H1 (cell line): ENCODE results near the gene ALK. TPM values are rescaled to one million over a fixed set of nuclear protein-coding genes. Genes with fewer than 3 reads are reported as not detected.

Source experiments
- CTCF ChIA-PET: fragments of 300-600 bp; sonication (Branson Sonifier 250); formaldehyde crosslinking; loops from one replicate; lab custom pipeline; 2021; ENCODE audit not compliant: partially characterized antibody; lab: Charles Lee
- POLR2A ChIA-PET: fragments of 300-600 bp; sonication (Branson Sonifier 250); formaldehyde crosslinking; loops from one replicate; lab custom pipeline; 2021; ENCODE audit warnings: inconsistent platforms; ENCODE audit not compliant: partially characterized antibody; lab: Charles Lee
- DNase-seq, 2 experiments: peaks; one replicate each; pipeline versions ENCODE4 v3.0.0 to v3.0.0-alpha.2; 2010 to 2022; ENCODE audit warnings: low spot score in 2 of 2, low read depth in 1 of 2, mixed read lengths in 1 of 2
- FAIRE-seq: peaks from 2 replicates; lab custom pipeline; 2011; peaks lifted over from hg19 to GRCh38; lab: Jason Lieb, UNC
- H2AFZ ChIP-seq: 2 replicates; pipeline ENCODE4 v1.8.1; 2012; ENCODE audit warnings: low read length, inconsistent platforms
- H2AK5ac ChIP-seq: 2 replicates; pipeline ENCODE4 v1.6.1; 2013; ENCODE audit warnings: low read depth, low read length
- H2BK120ac ChIP-seq: replicated peaks from 2 replicates; pipeline ENCODE3; 2013; ENCODE audit warnings: low read depth, low read length, inconsistent platforms
- H2BK12ac ChIP-seq: 2 replicates; pipeline ENCODE4 v1.6.1; 2013; ENCODE audit warnings: low read depth, low read length
- H2BK15ac ChIP-seq: 2 replicates; pipeline ENCODE4 v1.6.1; 2013; ENCODE audit warnings: low read length
- H2BK20ac ChIP-seq: 2 replicates; pipeline ENCODE4 v1.6.1; 2013; ENCODE audit warnings: low read length
- H2BK5ac ChIP-seq: 2 replicates; pipeline ENCODE4 v1.6.1; 2013; ENCODE audit warnings: low read depth, low read length
- H3K14ac ChIP-seq: 2 replicates; pipeline ENCODE4 v1.6.1; 2013; ENCODE audit warnings: inconsistent platforms; ENCODE audit not compliant: insufficient read length
- H3K18ac ChIP-seq: 2 replicates; pipeline ENCODE4 v1.6.1; 2013; ENCODE audit warnings: low read length; ENCODE audit errors: extremely low read depth
- H3K23ac ChIP-seq: 2 replicates; pipeline ENCODE4 v1.6.1; 2013; ENCODE audit warnings: inconsistent platforms; ENCODE audit not compliant: insufficient read length
- H3K23me2 ChIP-seq: 2 replicates; pipeline ENCODE4 v1.6.1; 2013; ENCODE audit warnings: low read depth, low read length
- H3K27ac ChIP-seq: 2 replicates; pipeline ENCODE4 v1.6.1; 2011; ENCODE audit warnings: low read depth, low read length, inconsistent platforms
- H3K27me3 ChIP-seq, 4 experiments: replicated peaks in 1 of 4; 1 replicate in 1 of 4; 2 replicates in 3 of 4; pipeline versions ENCODE4 v1.6.1 to v1.8.1; 2011 to 2013; ENCODE audit warnings: low read length in 3 of 4, mild to moderate bottlenecking in 3 of 4, inconsistent platforms in 2 of 4, mixed read lengths in 2 of 4, moderate library complexity in 1 of 4; ENCODE audit not compliant: control insufficient read depth in 3 of 4, insufficient read depth in 3 of 4; ENCODE audit errors: extremely low read depth in 1 of 4
- H3K36me3 ChIP-seq, 4 experiments: 2 replicates each; pipeline versions ENCODE4 v1.6.1 to v1.8.1; 2011 to 2013; ENCODE audit warnings: mild to moderate bottlenecking in 4 of 4, low read length in 3 of 4, moderate library complexity in 2 of 4, control low read depth in 1 of 4, inconsistent platforms in 1 of 4; ENCODE audit not compliant: insufficient read depth in 4 of 4, control insufficient read depth in 2 of 4
- H3K4ac ChIP-seq: replicated peaks from 2 replicates; pipeline ENCODE3; 2013; ENCODE audit warnings: low read length, low read depth, mixed read lengths, inconsistent platforms; ENCODE audit not compliant: insufficient read length
- H3K4me1 ChIP-seq, 4 experiments: replicated peaks in 1 of 4; 1 replicate in 1 of 4; 2 replicates in 3 of 4; pipeline versions ENCODE4 v1.6.1 to v1.8.1; 2011 to 2013; ENCODE audit warnings: low read length in 3 of 4, inconsistent platforms in 2 of 4, mixed read lengths in 1 of 4; ENCODE audit not compliant: insufficient read depth in 4 of 4, control insufficient read depth in 3 of 4
- H3K4me2 ChIP-seq, 2 experiments: 2 replicates each; pipeline versions ENCODE4 v1.6.1 to v1.8.1; 2011 to 2013; ENCODE audit warnings: low read depth in 2 of 2, low read length in 2 of 2, control low read depth in 1 of 2, inconsistent platforms in 1 of 2, mild to moderate bottlenecking in 1 of 2; ENCODE audit not compliant: insufficient read depth in 1 of 2
- H3K4me3 ChIP-seq, 4 experiments: fragments of 200-600, 300-600 bp in 1 of 4; sonication (generic), shearing (Covaris generic), sonication (Bioruptor Twin) in 1 of 4; 2 replicates each; pipeline versions ENCODE4 v1.5.1 to v1.8.1; 2011 to 2016; ENCODE audit warnings: low read length in 4 of 4, low read depth in 3 of 4, control low read depth in 2 of 4, inconsistent platforms in 2 of 4, mild to moderate bottlenecking in 2 of 4, mixed read lengths in 1 of 4, moderate library complexity in 1 of 4; ENCODE audit not compliant: insufficient read depth in 2 of 4; ENCODE audit errors: extremely low read depth in 1 of 4
- H3K56ac ChIP-seq: replicated peaks from 2 replicates; pipeline ENCODE3; 2013; ENCODE audit warnings: low read depth, mild to moderate bottlenecking, mixed read lengths, low read length, inconsistent platforms; ENCODE audit not compliant: insufficient read length
- H3K79me1 ChIP-seq: 2 replicates; pipeline ENCODE4 v1.6.1; 2013; ENCODE audit warnings: low read depth, low read length, control low read depth
- H3K79me2 ChIP-seq, 2 experiments: 2 replicates each; pipeline versions ENCODE4 v1.6.1 to v1.8.1; 2012 to 2013; ENCODE audit warnings: low read length in 2 of 2, mild to moderate bottlenecking in 2 of 2, inconsistent platforms in 1 of 2; ENCODE audit not compliant: insufficient read depth in 2 of 2, control insufficient read depth in 1 of 2
- H3K9ac ChIP-seq, 4 experiments: replicated peaks in 1 of 4; 1 replicate in 1 of 4; 2 replicates in 3 of 4; pipeline versions ENCODE4 v1.6.1 to v1.8.1; 2011 to 2013; ENCODE audit warnings: low read depth in 3 of 4, low read length in 3 of 4, control low read depth in 2 of 4, mild to moderate bottlenecking in 2 of 4, moderate library complexity in 2 of 4, inconsistent platforms in 1 of 4; ENCODE audit errors: extremely low read depth in 1 of 4
- H3K9me3 ChIP-seq, 2 experiments: 2 replicates each; pipeline versions ENCODE4 v1.6.1 to v1.8.1; 2012 to 2013; ENCODE audit warnings: mild to moderate bottlenecking in 2 of 2, moderate library complexity in 2 of 2, control low read depth in 1 of 2, inconsistent platforms in 1 of 2, low read depth in 1 of 2, low read length in 1 of 2, mixed read lengths in 1 of 2; ENCODE audit not compliant: insufficient read depth in 2 of 2
- H4K20me1 ChIP-seq, 2 experiments: replicated peaks in 1 of 2; 2 replicates each; pipeline versions ENCODE3 to v1.8.1; 2011 to 2013; ENCODE audit warnings: inconsistent platforms in 2 of 2, low read length in 2 of 2, mild to moderate bottlenecking in 1 of 2; ENCODE audit not compliant: insufficient read depth in 2 of 2, control insufficient read depth in 1 of 2
- H4K5ac ChIP-seq: 2 replicates; pipeline ENCODE4 v1.6.1; 2013; ENCODE audit warnings: low read length, low read depth, mixed read lengths, inconsistent platforms; ENCODE audit not compliant: insufficient read length
- H4K8ac ChIP-seq: 2 replicates; pipeline ENCODE4 v1.8.0; 2013; ENCODE audit warnings: mild to moderate bottlenecking, moderate library complexity, low read length, inconsistent platforms; ENCODE audit not compliant: insufficient read depth; ENCODE audit errors: extremely low read depth
- H4K91ac ChIP-seq: replicated peaks from 2 replicates; pipeline ENCODE3; 2013; ENCODE audit warnings: low read length, mixed read lengths, inconsistent platforms; ENCODE audit not compliant: insufficient read length
- EGR1 ChIP-seq: IDR thresholded peaks from 2 replicates; pipeline ENCODE4 v1.6.1; 2011; ENCODE audit warnings: low read depth, low read length, borderline replicate concordance
- EP300 ChIP-seq, 2 experiments: IDR thresholded peaks; 1 replicate in 1 of 2; 2 replicates in 1 of 2; pipeline ENCODE4 v1.6.1; 2011 to 2012; ENCODE audit warnings: low read depth in 2 of 2, low read length in 2 of 2, mild to moderate bottlenecking in 2 of 2, borderline replicate concordance in 1 of 2, inconsistent platforms in 1 of 2, moderate library complexity in 1 of 2
- FOSL1 ChIP-seq: IDR thresholded peaks from 2 replicates; pipeline ENCODE4 v1.6.1; 2011; ENCODE audit warnings: mild to moderate bottlenecking, low read depth, low read length, moderate library complexity; ENCODE audit not compliant: insufficient read depth
- HDAC2 ChIP-seq, 2 experiments: fragments of 300-600 bp in 1 of 2; sonication (generic) in 1 of 2; IDR thresholded peaks; 2 replicates each; pipeline ENCODE4 v1.6.1; 2011 to 2012; ENCODE audit warnings: low read depth in 2 of 2, low read length in 2 of 2, mild to moderate bottlenecking in 2 of 2, moderate library complexity in 2 of 2, borderline replicate concordance in 1 of 2, inconsistent platforms in 1 of 2
- KDM1A ChIP-seq: fragments of 200-600, 300-600 bp; sonication (generic); IDR thresholded peaks from 2 replicates; pipeline ENCODE4 v1.7.1; 2016; ENCODE audit warnings: mild to moderate bottlenecking, low read length, borderline replicate concordance
- MAFK ChIP-seq: IDR thresholded peaks from 2 replicates; pipeline ENCODE4 v1.6.1; 2012; ENCODE audit warnings: low read depth, mild to moderate bottlenecking, improper control_type of control experiment, low read length
- NANOG ChIP-seq: IDR thresholded peaks from 2 replicates; pipeline ENCODE4 v1.6.1; 2011; ENCODE audit warnings: low read length, low read depth, mild to moderate bottlenecking, inconsistent platforms; ENCODE audit not compliant: insufficient read depth, poor library complexity, severe bottlenecking
- SIN3A ChIP-seq, 2 experiments: IDR thresholded peaks in 1 of 2; conservative IDR thresholded peaks in 1 of 2; 2 replicates each; pipeline ENCODE4 v1.6.1; 2011 to 2012; ENCODE audit warnings: low read length in 2 of 2, improper control_type of control experiment in 1 of 2, low read depth in 1 of 2, mild to moderate bottlenecking in 1 of 2
- SP1 ChIP-seq: IDR thresholded peaks from 2 replicates; pipeline ENCODE4 v1.6.1; 2011; ENCODE audit warnings: low read depth, low read length
- YY1 ChIP-seq: IDR thresholded peaks from 2 replicates; pipeline ENCODE4 v1.6.1; 2011; ENCODE audit warnings: low read depth, mild to moderate bottlenecking, low read length
- WGBS, 2 experiments: shearing (Covaris generic) in 1 of 2; methylation state at CpG; one replicate each; pipeline versions ENCODE4 v1.1.6 to v1.1.7; 2013 to 2015; ENCODE audit warnings: low lambda C conversion rate in 2 of 2, mixed read lengths in 2 of 2, inconsistent platforms in 1 of 2, low coverage in 1 of 2, missing lambda C conversion rate in 1 of 2; ENCODE audit not compliant: insufficient replicate concordance in 2 of 2, insufficient coverage in 1 of 2, insufficient read length in 1 of 2; ENCODE audit errors: extremely low coverage in 1 of 2, missing lambda C conversion rate in 1 of 2; 5-methylcytosine and 5-hydroxymethylcytosine counted together
- polyA plus RNA-seq, 7 experiments: library from polyadenylated mRNA; depleted of rRNA in 3 of 7; stranded (reverse) in 5 of 7; unstranded in 2 of 7; fragments of >200 nt in 5 of 7; fragments of 200-250 nt in 2 of 7; gene quantifications; 1 replicate in 5 of 7; 2 replicates in 1 of 7; 4 replicates in 1 of 7; pipeline versions ENCODE4 v1.2.1 to v1.2.3, GENCODE V29; 2011 to 2013; ENCODE audit warnings: missing spikeins in 2 of 7, mixed read lengths in 2 of 7
- total RNA-seq: library from RNA; stranded (reverse); fragmentation: NEBNext Ultra II Directional; extraction: Animal tissue kit (Norgen Biotek cat#: 25700); gene quantifications from 2 replicates; pipeline ENCODE4 v1.2.1, GENCODE V29; 2021
- TF ChIP-seq, protein P1 (sequence below): IDR thresholded peaks from 2 replicates; pipeline ENCODE4 v1.6.1; 2012; ENCODE audit warnings: low read length, inconsistent platforms

ALK gene
- total and polyA plus RNA-seq, 2 of the 8 experiments (the other 6 are each of a cell fraction or from before 2014, with no cell fraction given) = 0.02 to 0.09 TPM

DNA sequence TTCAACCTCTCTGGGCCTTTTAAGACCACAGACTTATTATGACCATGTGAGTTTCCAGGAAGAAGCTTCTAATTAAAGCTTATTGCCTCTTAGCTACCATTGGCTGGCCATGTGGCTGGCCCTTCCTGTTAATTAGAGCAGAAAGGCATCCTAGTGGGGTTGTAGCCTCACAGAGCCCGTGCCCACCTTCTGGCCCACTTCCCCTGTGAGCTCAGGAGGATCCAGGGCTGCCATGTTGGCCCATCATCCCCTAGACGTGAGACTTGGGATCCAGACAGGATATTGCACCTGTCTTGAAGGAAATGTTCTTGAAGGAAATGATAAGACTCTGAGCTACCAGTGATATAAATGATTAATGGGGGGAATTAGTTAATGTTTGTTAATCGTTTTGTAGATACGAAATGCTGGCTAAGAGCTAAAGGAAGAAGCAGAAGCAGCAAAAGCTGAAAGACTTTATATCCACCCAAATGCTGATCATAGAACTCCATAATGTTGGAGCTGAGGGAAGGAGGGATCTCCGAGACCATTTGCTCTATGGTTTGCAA lies 550.7 kb downstream of the ALK start:
- Histone ChIP-seq H3K9ac (no peak overlapping the region), H3K23ac (no peak overlapping the region), H3K36me3 (no peaks in the 10 kb centered on the region; a peak in 1 of 8 replicates), H2BK5ac (no peak overlapping the region), H3K4me2 (no peak overlapping the region), H3K27me3 (no peaks in the 10 kb centered on the region), H4K5ac (no peak overlapping the region), H3K79me1 (no peaks in the 10 kb centered on the region), H3K23me2 (no peaks in the 10 kb centered on the region; the same call in 1 of the 2 replicates), H2AFZ (no peak overlapping the region), H2BK120ac (no peak overlapping the region), H4K8ac (no peak overlapping the region), H2BK20ac (no peak overlapping the region), H3K14ac (no peak overlapping the region), H3K18ac (no peak overlapping the region), H3K56ac (no peak overlapping the region), H3K79me2 (no peaks in the 10 kb centered on the region), H3K9me3 (no peaks in the 10 kb centered on the region), H2AK5ac (no peak overlapping the region), H3K4me3 (no peak overlapping the region), H4K20me1 (no peaks in the 10 kb centered on the region), H2BK12ac (no peak overlapping the region), H2BK15ac (no peak overlapping the region), H3K4me1 (peaks cover 0 to 11% (median 4%) of the 10 kb centered on the region in 4 experiments; a peak in 6 of 7 replicates), H3K27ac (no peak overlapping the region), H3K4ac (no peak overlapping the region), H4K91ac (no peak overlapping the region)
- WGBS, 2 experiments = 93 to 100% methylated on average over 1 to 5 of the region's 5 CpGs
- POLR2A ChIA-PET = interaction anchor here (1.1 kb wide), 1 partner anchor 78 kb away, joined by 3 read pairs; no protein-coding TSS in a partner anchor
- no peak for FAIRE-seq
- DNase-seq = no peak
- CTCF ChIA-PET = no interaction called here
- TF ChIP-seq HDAC2 (IDR thresholded peaks at IDR 0.05; ENCODE audit: borderline replicate concordance in 1 of 2, low read depth in 2 of 2, low read length in 2 of 2) = no peak
- no peak for TF ChIP-seq EGR1
- TF ChIP-seq, protein P1, sequence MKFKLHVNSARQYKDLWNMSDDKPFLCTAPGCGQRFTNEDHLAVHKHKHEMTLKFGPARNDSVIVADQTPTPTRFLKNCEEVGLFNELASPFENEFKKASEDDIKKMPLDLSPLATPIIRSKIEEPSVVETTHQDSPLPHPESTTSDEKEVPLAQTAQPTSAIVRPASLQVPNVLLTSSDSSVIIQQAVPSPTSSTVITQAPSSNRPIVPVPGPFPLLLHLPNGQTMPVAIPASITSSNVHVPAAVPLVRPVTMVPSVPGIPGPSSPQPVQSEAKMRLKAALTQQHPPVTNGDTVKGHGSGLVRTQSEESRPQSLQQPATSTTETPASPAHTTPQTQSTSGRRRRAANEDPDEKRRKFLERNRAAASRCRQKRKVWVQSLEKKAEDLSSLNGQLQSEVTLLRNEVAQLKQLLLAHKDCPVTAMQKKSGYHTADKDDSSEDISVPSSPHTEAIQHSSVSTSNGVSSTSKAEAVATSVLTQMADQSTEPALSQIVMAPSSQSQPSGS = no peak
- TF ChIP-seq FOSL1 = no peak
- no peak for TF ChIP-seq SIN3A (conservative IDR thresholded peaks at IDR 0.05 in 1 of 2, IDR thresholded peaks at IDR 0.05 in 1 of 2; ENCODE audit: low read depth in 1 of 2, low read length in 2 of 2)
- TF ChIP-seq EP300 (IDR thresholded peaks at IDR 0.05; ENCODE audit: borderline replicate concordance in 1 of 2, low read depth in 2 of 2, low read length in 2 of 2) = no peak
- TF ChIP-seq MAFK = no peak
- TF ChIP-seq KDM1A = no peak
- no peak for TF ChIP-seq YY1
- no peak for TF ChIP-seq NANOG
- no peak for TF ChIP-seq SP1
